Colonic mucosa (tissue), 4 donors: ENCODE results near the gene IL1A. TPM values are rescaled to one million over a fixed set of nuclear protein-coding genes. Genes with fewer than 3 reads are reported as not detected.

Experiments used
- DNase-seq: peaks from one replicate; pipeline ENCODE4 v3.0.0-alpha.2; 2020
- H3K27ac ChIP-seq: fragments of 200-600 bp; one replicate; pipeline ENCODE4 v1.8.0; 2021
- H3K27me3 ChIP-seq: fragments of 200-600 bp; one replicate; pipeline ENCODE4 v1.8.0; 2021
- H3K36me3 ChIP-seq: fragments of 200-600 bp; one replicate; pipeline ENCODE4 v1.8.0; 2021
- H3K4me1 ChIP-seq: fragments of 200-600 bp; one replicate; pipeline ENCODE4 v1.8.0; 2021; ENCODE audit warnings: mild to moderate bottlenecking
- H3K4me3 ChIP-seq: fragments of 200-600 bp; one replicate; pipeline ENCODE4 v1.8.0; 2021
- H3K9ac ChIP-seq, 2 donors: one replicate each; pipeline ENCODE4 v1.7.0; 2013; ENCODE audit warnings: control low read depth in 2 of 2, low read depth in 2 of 2, low read length in 2 of 2
- H3K9me3 ChIP-seq: fragments of 200-600 bp; one replicate; pipeline ENCODE4 v1.8.0; 2021
- intact Hi-C: fragments of 100-400 bp; cut with DNase I; formaldehyde crosslinking; loops from one replicate; pipeline ENCODE4 v1.14.1; 2022
- total RNA-seq, 2 donors: library from RNA; stranded (reverse); fragmentation: NEBNext Ultra II Directional in 1 of 2; extraction: Animal tissue kit (Norgen Biotek cat#: 25700) in 1 of 2; gene quantifications; one replicate each; pipeline ENCODE4 v1.2.1, GENCODE V29; 2021
- TF ChIP-seq, protein P1 (sequence below): fragments of 200-600 bp; IDR thresholded peaks from one replicate; pipeline ENCODE4 v1.8.0; 2022; ENCODE audit warnings: antibody characterized with exemption, mild to moderate bottlenecking
- donor health status: healthy.
- donor health status: DM: no; HTN: no; CAD: no.
- donor health status: DM: no; HTN: no; CAD: no.

Gene IL1A
- total RNA-seq, 2 donors from 2014 or later, result 0.45 TPM; not detected in 1

DNA sequence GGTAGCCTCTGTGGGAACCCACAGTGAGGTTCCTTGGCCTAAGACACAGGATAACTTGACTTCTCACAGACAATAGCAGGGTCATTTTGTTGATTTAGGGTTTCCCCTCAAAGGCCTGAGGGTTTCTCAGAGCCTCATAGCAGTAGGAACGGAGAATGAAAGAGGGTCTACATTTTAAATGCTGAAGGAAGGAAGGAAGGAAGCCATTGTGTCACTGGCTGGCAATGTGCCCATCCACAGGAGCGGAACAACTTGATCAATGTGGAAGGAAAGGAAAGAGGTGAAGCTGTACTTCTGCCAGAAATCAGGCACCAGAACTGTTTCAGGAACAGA is 47.2 kb upstream of the IL1A start:
- TF ChIP-seq, protein P1, sequence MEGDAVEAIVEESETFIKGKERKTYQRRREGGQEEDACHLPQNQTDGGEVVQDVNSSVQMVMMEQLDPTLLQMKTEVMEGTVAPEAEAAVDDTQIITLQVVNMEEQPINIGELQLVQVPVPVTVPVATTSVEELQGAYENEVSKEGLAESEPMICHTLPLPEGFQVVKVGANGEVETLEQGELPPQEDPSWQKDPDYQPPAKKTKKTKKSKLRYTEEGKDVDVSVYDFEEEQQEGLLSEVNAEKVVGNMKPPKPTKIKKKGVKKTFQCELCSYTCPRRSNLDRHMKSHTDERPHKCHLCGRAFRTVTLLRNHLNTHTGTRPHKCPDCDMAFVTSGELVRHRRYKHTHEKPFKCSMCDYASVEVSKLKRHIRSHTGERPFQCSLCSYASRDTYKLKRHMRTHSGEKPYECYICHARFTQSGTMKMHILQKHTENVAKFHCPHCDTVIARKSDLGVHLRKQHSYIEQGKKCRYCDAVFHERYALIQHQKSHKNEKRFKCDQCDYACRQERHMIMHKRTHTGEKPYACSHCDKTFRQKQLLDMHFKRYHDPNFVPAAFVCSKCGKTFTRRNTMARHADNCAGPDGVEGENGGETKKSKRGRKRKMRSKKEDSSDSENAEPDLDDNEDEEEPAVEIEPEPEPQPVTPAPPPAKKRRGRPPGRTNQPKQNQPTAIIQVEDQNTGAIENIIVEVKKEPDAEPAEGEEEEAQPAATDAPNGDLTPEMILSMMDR, result no peak
- no peaks in the 10 kb centered on the region for H3K36me3 ChIP-seq
- H3K4me3 ChIP-seq, result no peak overlapping the region
- no peak overlapping the region for H3K9ac ChIP-seq
- no peak overlapping the region for H3K27ac ChIP-seq
- DNase-seq, result no peak
- intact Hi-C loops, result no loop called here
- peaks cover 10% of the 10 kb centered on the region for H3K4me1 ChIP-seq
- no peaks in the 10 kb centered on the region for H3K9me3 ChIP-seq
- no peaks in the 10 kb centered on the region for H3K27me3 ChIP-seq

GRCh38 chr2:112830682-112831512 is 46.6 kb upstream of the IL1A start:
- no peak for DNase-seq
- Histone ChIP-seq H3K9me3 (no peaks in the 10 kb centered on the region), H3K4me3 (no peak overlapping the region), H3K27ac (no peak overlapping the region), H3K9ac (no peak overlapping the region), H3K4me1 (peaks cover 7% of the 10 kb centered on the region), H3K27me3 (no peaks in the 10 kb centered on the region), H3K36me3 (no peaks in the 10 kb centered on the region)
- TF ChIP-seq, protein P1, result no peak
- intact Hi-C loops, result no loop called here

DNA sequence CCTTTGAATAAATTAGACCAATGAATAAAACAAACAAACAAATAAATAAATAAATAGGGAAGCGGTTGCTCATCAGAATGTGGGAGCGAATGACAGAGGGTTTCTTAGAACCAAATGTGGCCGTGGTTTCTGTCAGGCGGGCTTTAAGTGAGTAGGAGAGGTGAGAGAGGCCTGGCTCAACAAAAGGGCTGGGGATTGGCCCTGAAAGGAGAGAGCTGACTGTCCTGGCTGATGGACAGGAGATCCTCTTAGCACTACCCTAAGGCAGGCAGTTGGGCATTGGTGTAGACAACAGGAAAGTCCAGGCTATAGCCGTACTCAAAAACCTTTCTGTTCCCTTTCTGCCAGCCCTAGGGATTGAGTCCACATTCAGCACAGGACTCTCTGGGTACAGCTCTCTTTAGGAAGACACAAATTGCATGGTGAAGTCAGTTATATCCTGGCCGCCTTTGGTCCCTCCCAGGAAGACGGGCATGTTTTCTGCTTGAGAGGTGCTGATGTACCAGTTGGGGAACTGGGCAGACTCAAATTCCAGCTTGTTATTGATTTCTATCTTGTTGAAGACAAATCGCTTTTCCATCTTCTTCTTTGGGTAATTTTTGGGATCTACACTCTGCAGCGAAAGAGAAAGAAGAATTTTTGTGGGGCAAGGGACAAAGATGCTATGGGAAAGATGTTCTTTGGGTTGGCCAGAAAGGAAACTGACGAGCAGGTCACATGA is 45.8 kb upstream of the IL1A start:
- H3K27me3 ChIP-seq, result no peaks in the 10 kb centered on the region
- no peaks in the 10 kb centered on the region for H3K9me3 ChIP-seq
- no peak overlapping the region for H3K9ac ChIP-seq
- H3K4me3 ChIP-seq, result no peak overlapping the region
- TF ChIP-seq, protein P1, result no peak
- no peaks in the 10 kb centered on the region for H3K36me3 ChIP-seq
- no peak for DNase-seq
- H3K27ac ChIP-seq, result no peak overlapping the region
- H3K4me1 ChIP-seq, result peaks cover 7% of the 10 kb centered on the region
- intact Hi-C loops, result no loop called here

GRCh38 chr2:112829101-112829960 is 45.0 kb upstream of the IL1A start:
- Histone ChIP-seq H3K4me3 (no peak overlapping the region), H3K27me3 (no peaks in the 10 kb centered on the region), H3K4me1 (peaks cover 6% of the 10 kb centered on the region), H3K9ac (no peak overlapping the region), H3K27ac (no peak overlapping the region), H3K36me3 (no peaks in the 10 kb centered on the region), H3K9me3 (no peaks in the 10 kb centered on the region)
- DNase-seq, result no peak
- TF ChIP-seq, protein P1, result no peak
- intact Hi-C loops, result no loop called here

DNA sequence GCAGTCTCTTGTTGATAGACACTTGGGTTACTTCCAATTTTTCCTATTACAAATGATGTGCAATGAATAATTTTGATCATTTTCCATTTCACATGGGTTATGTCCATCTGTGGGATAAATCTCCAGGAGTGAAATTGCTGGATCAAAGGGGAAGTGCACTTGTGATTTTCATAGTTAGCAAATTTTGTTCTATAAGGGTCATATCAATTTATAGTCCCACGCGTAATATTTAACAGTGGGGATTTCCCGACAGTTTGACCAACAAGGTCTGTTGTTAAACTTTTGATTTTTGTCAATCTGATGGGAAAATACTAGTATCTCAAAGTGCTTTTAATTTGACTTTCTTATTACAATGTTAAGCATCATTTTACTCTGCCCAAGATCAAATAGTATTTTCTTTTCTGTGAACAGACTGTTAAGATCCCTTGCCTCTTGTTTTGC is 44.0 kb upstream of the IL1A start:
- H3K27me3 ChIP-seq, result no peaks in the 10 kb centered on the region
- no peak overlapping the region for H3K9ac ChIP-seq
- no peaks in the 10 kb centered on the region for H3K9me3 ChIP-seq
- no peaks in the 10 kb centered on the region for H3K4me1 ChIP-seq
- no peak overlapping the region for H3K4me3 ChIP-seq
- TF ChIP-seq, protein P1, result no peak
- no peak for DNase-seq
- no peaks in the 10 kb centered on the region for H3K36me3 ChIP-seq
- H3K27ac ChIP-seq, result no peak overlapping the region
- intact Hi-C loops, result no loop called here
